OCI-LY7 (cell line): ENCODE results near the gene IQGAP2. TPM values are rescaled to one million over a fixed set of nuclear protein-coding genes. Genes with fewer than 3 reads are reported as not detected.

ENCODE experiments used
- BruUV-seq: library from RNA; stranded (reverse); fragments of 400-500 nt; replicated peaks from 2 replicates; lab custom pipeline; 2021; lab: Mats Ljungman, UMichigan
- CTCF ChIA-PET: fragments of 300-600 bp; sonication (Branson Sonifier 250); formaldehyde crosslinking; loops from one replicate; lab custom pipeline; 2022; ENCODE audit warnings: antibody characterized with exemption; ENCODE audit not compliant: unreplicated experiment; lab: Charles Lee
- POLR2A ChIA-PET: fragments of 300-600 bp; sonication (Branson Sonifier 250); formaldehyde crosslinking; loops from one replicate; lab custom pipeline; 2022; ENCODE audit warnings: antibody characterized with exemption; lab: Charles Lee
- DNase-seq: peaks from one replicate; pipeline ENCODE4 v3.0.0-alpha.2; 2015; ENCODE audit warnings: low spot score
- H2AFZ ChIP-seq: fragments of 200-600 bp; sonication (generic), shearing (Covaris generic); 2 replicates; pipeline ENCODE4 v1.6.1; 2014; ENCODE audit warnings: mild to moderate bottlenecking, antibody characterized with exemption, low read length, moderate library complexity
- H3K27ac ChIP-seq: fragments of 200-600 bp; sonication (generic); 2 replicates; pipeline ENCODE4 v1.5.1; 2014; ENCODE audit warnings: mixed run types, low read depth, mild to moderate bottlenecking, moderate library complexity, low read length, inconsistent platforms; ENCODE audit not compliant: poor library complexity, severe bottlenecking
- H3K36me3 ChIP-seq: fragments of 200-600 bp; sonication (generic); 2 replicates; pipeline ENCODE4 v1.6.1; 2014; ENCODE audit warnings: mild to moderate bottlenecking, antibody characterized with exemption, low read length, moderate library complexity, mixed read lengths; ENCODE audit not compliant: insufficient read depth
- H3K4me1 ChIP-seq: fragments of 200-600 bp; sonication (generic); 2 replicates; pipeline ENCODE4 v1.5.1; 2014; ENCODE audit warnings: mild to moderate bottlenecking, low read length; ENCODE audit not compliant: insufficient read depth, poor library complexity, severe bottlenecking
- H3K4me2 ChIP-seq: fragments of 200-600 bp; sonication (generic); 2 replicates; pipeline ENCODE4 v1.6.1; 2014; ENCODE audit warnings: mild to moderate bottlenecking, low read length
- H3K4me3 ChIP-seq: fragments of 200-600 bp; sonication (generic); 2 replicates; pipeline ENCODE4 v1.5.1; 2014; ENCODE audit warnings: mild to moderate bottlenecking, low read depth, low read length; ENCODE audit not compliant: poor library complexity, severe bottlenecking
- H3K79me2 ChIP-seq: fragments of 200-600 bp; sonication (generic); 2 replicates; pipeline ENCODE4 v1.6.1; 2016; ENCODE audit warnings: low read depth, mild to moderate bottlenecking, low read length, moderate library complexity, mixed read lengths; ENCODE audit not compliant: insufficient read depth
- H3K9me2 ChIP-seq: fragments of 200-600 bp; sonication (generic); 2 replicates; pipeline ENCODE4 v1.6.1; 2016; ENCODE audit warnings: mild to moderate bottlenecking, low read length, mixed read lengths; ENCODE audit not compliant: insufficient read depth
- H3K9me3 ChIP-seq: fragments of 200-600 bp; sonication (generic); 2 replicates; pipeline ENCODE4 v1.6.1; 2014; ENCODE audit warnings: mild to moderate bottlenecking, mixed run types, low read length, mixed read lengths
- H4K20me1 ChIP-seq: fragments of 200-600 bp; sonication (generic); 2 replicates; pipeline ENCODE4 v1.6.1; 2014; ENCODE audit warnings: mild to moderate bottlenecking, antibody characterized with exemption, low read length, moderate library complexity, mixed read lengths; ENCODE audit not compliant: insufficient read depth
- CTCF ChIP-seq: fragments of 200-600 bp; sonication (generic); conservative IDR thresholded peaks from 2 replicates; pipeline ENCODE4 v1.5.1; 2014; ENCODE audit warnings: mild to moderate bottlenecking, antibody characterized with exemption, low read length, moderate library complexity, mixed read lengths
- EZH2phosphoT487 ChIP-seq: fragments of 200-600 bp; sonication (generic); IDR thresholded peaks from 2 replicates; pipeline ENCODE4 v1.6.1; 2018; ENCODE audit warnings: low read depth, borderline replicate concordance, mild to moderate bottlenecking, mixed run types, antibody characterized with exemption, low read length, moderate library complexity, mixed read lengths
- intact Hi-C: fragments of 100-400 bp; cut with micrococcal nuclease; formaldehyde crosslinking; loops from one replicate; pipeline ENCODE4 v1.10.0; 2022; ENCODE audit not compliant: unreplicated experiment
- total RNA-seq, 2 experiments: library from RNA; depleted of rRNA in 1 of 2; stranded (reverse); fragments of >200 nt in 1 of 2; shearing (Covaris generic) in 1 of 2; gene quantifications; 2 replicates each; pipeline ENCODE4 v1.2.3, GENCODE V29; 2014 to 2022

IQGAP2 gene
- total RNA-seq, 2 experiments from 2014 or later = 30.0 to 50.2 TPM

GRCh38 chr5:76383126-76383832 lies 19.8 kb upstream of the IQGAP2 start:
- H3K4me2 ChIP-seq = no peak overlapping the region
- no TSS peak for BruUV-seq
- ChIA-PET POLR2A (interaction anchor here (0.6 to 1.8 kb wide), 2 partner anchors 11 to 72 kb away, joined by 3 to 6 read pairs; no protein-coding TSS in a partner anchor), CTCF (no interaction called here)
- no peak overlapping the region for H3K4me3 ChIP-seq
- H3K9me3 ChIP-seq = no peaks in the 10 kb centered on the region
- H3K27ac ChIP-seq = no peak overlapping the region
- intact Hi-C loops = no loop called here
- TF ChIP-seq EZH2phosphoT487 = no peak
- no peak for TF ChIP-seq CTCF
- no peak for DNase-seq
- H3K9me2 ChIP-seq = no peaks in the 10 kb centered on the region
- no peak overlapping the region for H2AFZ ChIP-seq
- H3K4me1 ChIP-seq = peaks cover 8% of the 10 kb centered on the region
- no peaks in the 10 kb centered on the region for H3K36me3 ChIP-seq
- no peaks in the 10 kb centered on the region for H3K79me2 ChIP-seq
- no peaks in the 10 kb centered on the region for H4K20me1 ChIP-seq

GRCh38 chr5:76384189-76384588 lies 18.9 kb upstream of the IQGAP2 start:
- ChIA-PET POLR2A (interaction anchor here (0.6 to 1.8 kb wide), 6 partner anchors 9 to 198 kb away, joined by 3 to 6 read pairs (median 3); no protein-coding TSS in a partner anchor), CTCF (no interaction called here)
- DNase-seq = no peak
- H3K9me3 ChIP-seq = no peaks in the 10 kb centered on the region
- H3K79me2 ChIP-seq = no peaks in the 10 kb centered on the region
- no peaks in the 10 kb centered on the region for H3K36me3 ChIP-seq
- H3K27ac ChIP-seq = no peak overlapping the region
- H3K4me2 ChIP-seq = no peak overlapping the region
- peaks cover 5% of the 10 kb centered on the region for H3K4me1 ChIP-seq
- H2AFZ ChIP-seq = no peak overlapping the region
- H3K9me2 ChIP-seq = no peaks in the 10 kb centered on the region
- no TSS peak for BruUV-seq
- intact Hi-C loops = no loop called here
- no peak overlapping the region for H3K4me3 ChIP-seq
- H4K20me1 ChIP-seq = no peaks in the 10 kb centered on the region
- TF ChIP-seq CTCF = no peak
- no peak for TF ChIP-seq EZH2phosphoT487

GRCh38 chr5:76384705-76385104 lies 18.4 kb upstream of the IQGAP2 start:
- no peaks in the 10 kb centered on the region for H3K9me2 ChIP-seq
- no peaks in the 10 kb centered on the region for H3K4me1 ChIP-seq
- no peak overlapping the region for H2AFZ ChIP-seq
- no peaks in the 10 kb centered on the region for H3K9me3 ChIP-seq
- intact Hi-C loops = no loop called here
- ChIA-PET POLR2A (interaction anchor here (0.6 to 1.8 kb wide), 5 partner anchors 9 to 197 kb away, joined by 3 to 6 read pairs (median 3); no protein-coding TSS in a partner anchor), CTCF (no interaction called here)
- no peaks in the 10 kb centered on the region for H3K79me2 ChIP-seq
- H3K27ac ChIP-seq = no peak overlapping the region
- no peaks in the 10 kb centered on the region for H4K20me1 ChIP-seq
- H3K36me3 ChIP-seq = no peaks in the 10 kb centered on the region
- H3K4me3 ChIP-seq = no peak overlapping the region
- BruUV-seq = no TSS peak
- no peak for TF ChIP-seq CTCF
- no peak for TF ChIP-seq EZH2phosphoT487
- no peak for DNase-seq
- no peak overlapping the region for H3K4me2 ChIP-seq
